Ecto neural progenitor cell (in vitro differentiated cells): ENCODE data around the gene IGHMBP2.
"Not testable (repeated sequence)": the region's sequence is repeated elsewhere in the genome, so short reads cannot be mapped to it uniquely, and the experiment has no call there.

Experiments used
- DNase-seq: peaks from one replicate; pipeline ENCODE4 v3.0.0-alpha.2; 2018; ENCODE audit warnings: low spot score

The IGHMBP2 gene

DNA sequence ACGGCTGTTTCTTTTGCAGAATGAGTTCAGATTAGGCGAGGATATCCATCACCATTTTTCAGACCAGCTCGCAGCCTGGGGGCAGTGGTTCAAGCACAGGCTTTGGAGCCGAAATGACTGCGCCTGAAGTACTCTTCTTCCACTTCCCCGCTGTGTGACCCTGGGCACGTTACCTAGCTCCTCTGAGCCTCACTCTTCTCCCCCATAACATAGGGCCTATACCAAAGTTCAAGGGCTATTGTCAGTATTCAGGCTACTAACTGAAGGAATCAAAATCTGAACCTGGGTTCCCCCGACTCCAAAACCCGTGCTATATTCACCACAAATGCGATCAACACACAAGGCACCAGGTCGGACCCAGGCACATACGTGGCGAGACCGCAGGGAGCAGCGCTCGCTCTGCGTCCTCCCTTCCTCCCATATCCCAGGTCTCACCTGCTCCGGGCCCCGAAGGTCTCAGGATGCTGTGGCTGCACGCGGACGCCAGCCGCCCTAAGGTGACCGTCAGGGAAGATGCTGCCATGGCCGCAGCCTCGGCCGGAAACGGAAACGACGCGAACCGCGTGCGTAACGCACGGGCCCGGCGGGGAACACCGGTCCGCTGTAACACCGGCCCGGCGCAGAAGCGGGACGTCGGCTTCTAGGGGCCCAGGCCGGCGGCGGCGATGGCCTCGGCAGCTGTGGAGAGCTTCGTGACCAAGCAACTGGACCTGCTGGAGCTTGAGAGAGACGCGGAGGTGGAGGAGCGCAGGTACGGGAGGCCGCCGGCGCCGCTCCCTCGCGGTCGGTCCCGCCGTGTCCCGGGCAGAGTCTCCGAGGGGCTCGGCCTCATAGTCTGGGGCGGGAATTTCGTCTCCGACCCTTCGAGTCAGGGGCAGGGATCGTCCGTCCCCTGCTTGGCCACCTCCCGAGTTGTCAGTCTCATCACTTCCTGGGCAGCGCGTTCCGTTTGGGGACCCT, at the start of gene IGHMBP2, which contains the start of gene MRPL21:
Gene IGHMBP2, plus strand, starts transcription at position 604 of the 960 bp plus-strand sequence. Its CDS starts 62 bp downstream, at position 666.
Gene MRPL21, minus strand, starts transcription at position 545 of the 960 bp plus-strand sequence. Its CDS starts 22 bp downstream, at position 523.
- peak; percentile 90 for DNase-seq

DNA sequence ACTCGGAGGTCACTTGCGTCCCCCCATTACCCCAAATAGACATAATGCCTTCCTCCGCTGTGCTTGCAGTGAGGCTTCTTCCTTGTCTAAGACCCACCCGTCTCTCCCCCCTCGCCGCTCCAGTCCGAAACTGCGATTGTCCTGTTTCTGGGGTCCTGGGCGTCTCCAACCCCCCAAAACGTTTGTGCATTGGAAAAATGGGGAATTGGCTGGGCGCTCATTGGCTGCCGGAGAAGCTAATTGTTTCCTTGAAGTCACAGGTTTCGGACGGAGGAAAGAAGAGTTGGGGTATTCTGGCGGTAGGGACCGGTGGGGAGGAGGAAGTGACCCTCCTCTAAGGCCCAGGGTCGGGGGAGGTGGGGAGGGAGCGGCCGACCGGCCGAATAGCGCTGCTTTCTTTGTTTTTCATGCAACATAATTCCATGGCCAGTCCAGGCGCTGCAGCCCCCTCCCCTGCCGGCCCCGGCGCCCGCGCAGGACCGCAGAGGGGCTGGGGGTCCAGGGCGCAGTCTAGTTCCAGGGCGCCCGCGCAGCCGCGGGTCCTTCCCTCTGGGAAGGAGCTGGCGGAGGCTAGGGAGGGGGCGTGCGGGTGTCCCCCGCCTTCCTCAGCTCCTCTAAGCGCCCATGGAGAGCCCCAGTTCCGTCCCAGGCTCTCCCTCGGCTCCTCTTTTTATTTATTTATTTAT, 49.3 kb upstream of the IGHMBP2 start:
- DNase-seq: no peak

DNA sequence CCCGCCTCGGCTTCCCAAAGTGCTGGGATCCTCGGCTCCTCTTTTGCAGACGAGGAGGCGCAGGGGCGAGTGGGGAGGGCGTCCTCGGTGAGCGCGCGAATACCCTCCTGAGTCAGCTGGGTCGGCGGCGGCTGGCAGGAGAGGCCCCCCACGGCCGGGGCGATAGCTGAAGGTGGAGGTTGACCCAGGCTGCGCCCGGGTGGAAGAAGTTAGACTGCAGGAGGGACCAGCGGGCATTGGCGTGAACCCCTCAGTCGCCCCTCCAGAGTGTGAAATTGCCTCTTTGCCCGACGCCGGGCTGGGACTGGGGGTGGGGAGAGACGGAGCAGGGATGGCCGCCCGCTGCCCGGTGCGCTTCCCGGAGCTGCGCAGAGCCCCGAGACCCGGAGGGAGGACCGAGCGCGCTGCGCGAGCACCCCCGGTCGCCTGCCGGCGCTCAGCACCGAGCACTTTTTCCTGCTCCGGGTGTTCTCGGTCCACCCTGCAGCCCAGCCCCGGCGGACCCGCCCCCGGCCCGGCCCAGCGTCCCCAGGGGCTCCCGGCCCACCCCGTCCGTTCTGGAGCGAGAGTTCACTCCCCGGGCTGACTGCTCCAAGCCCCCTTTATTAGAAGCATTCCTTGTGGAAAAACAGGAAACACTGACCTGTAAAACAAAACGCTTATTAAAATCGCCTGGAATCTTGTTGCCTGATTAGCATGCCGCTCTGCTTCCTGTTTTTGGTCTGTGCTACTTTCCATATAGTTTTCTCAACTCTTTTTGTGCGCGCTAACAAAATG, 48.3 kb upstream of the IGHMBP2 start:
- peak; percentile 61 for DNase-seq

DNA sequence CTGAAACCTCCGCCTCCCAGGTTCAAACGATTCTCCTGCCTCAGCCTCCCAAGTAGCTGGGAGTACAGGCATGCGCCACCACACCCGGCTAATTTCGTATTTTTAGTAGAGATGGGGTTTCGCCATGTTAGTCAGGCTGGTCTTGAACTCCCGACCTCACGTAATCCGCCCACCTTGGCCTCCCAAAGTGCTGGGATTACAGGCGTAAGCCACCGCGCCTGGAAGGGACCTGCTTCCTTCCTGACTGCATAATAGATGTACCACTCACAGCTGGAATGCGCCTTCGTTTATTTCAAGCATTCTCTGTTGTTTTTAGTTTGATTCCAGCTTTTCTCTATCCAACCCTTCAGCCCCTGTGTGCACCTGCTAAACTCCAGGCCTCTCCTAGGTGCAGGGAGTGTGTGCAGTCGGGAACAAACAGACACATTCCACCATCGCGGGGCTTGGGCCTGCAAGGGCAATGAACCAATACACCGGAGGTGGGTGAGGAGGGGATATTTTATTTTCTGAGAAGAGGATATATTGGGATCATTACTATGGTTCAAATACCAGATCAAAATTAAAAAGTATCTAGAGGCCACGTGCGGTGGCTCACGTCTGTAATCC, 47.2 kb upstream of the IGHMBP2 start:
- not testable (repeated sequence) for DNase-seq

DNA sequence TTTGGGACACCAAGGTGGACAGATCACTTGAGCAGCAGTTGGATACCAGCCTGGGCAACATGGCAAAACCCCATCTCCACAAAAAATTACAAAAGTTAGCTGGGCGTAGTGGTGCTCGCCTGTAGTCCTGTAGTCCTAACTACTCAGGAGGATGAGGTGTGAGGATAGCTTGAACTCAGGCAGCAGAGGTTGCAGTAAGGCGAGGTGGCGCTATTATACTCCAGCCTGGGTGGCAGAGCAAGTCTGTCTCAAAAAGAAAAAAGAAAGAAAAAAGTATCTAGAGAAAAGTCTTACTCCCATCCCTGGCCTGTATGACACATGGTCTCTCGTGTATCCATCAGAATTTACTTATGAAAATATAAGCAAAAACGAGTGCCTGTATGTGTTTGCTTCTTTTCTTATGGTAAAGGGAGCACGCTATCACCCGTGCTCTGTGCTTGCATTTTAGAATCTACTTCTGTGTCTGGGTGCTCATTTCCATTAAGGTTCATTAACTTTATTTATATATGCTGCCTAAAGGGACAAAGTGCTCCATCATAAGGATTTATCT, 46.6 kb upstream of the IGHMBP2 start:
- DNase-seq: no peak

DNA sequence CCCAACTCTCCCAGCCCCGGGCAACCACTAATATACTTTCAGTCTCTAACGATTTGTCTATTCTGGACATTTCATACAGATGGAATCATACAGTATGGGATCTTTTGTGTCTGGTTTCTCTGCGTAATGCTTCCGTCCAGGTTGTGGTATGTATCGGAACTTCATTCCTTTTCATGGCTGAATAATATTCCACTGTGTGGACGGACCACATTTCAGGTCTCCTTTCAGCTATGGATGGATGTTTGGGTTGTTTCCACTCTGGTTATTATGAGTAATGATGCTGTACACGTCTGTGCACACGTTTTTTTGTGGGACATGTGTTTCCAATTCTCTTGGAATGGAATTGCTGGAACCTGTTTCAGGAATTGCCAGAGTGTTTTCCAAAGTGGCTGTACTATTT, 44.6 kb upstream of the IGHMBP2 start:
- no peak for DNase-seq

DNA sequence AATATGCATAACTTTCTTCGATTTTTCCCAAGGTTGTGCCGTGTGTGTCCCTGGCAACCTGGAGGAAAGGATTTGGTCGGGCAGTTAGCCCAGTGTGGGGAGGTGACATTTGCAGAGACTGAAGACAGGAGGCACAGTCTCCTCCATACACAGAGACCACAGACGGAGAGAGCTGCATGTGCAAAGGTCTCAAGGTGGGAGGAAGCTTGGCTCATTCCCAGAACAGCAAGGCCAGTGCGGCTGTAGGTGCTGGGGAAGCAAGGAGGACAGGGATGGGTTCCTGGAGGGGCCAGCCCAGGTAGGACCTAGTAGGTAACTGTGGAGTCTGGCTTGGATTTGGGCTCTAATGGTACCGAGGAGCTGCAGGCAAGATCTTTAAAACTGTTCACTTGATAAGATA, 41.3 kb upstream of the IGHMBP2 start:
- no peak for DNase-seq

DNA sequence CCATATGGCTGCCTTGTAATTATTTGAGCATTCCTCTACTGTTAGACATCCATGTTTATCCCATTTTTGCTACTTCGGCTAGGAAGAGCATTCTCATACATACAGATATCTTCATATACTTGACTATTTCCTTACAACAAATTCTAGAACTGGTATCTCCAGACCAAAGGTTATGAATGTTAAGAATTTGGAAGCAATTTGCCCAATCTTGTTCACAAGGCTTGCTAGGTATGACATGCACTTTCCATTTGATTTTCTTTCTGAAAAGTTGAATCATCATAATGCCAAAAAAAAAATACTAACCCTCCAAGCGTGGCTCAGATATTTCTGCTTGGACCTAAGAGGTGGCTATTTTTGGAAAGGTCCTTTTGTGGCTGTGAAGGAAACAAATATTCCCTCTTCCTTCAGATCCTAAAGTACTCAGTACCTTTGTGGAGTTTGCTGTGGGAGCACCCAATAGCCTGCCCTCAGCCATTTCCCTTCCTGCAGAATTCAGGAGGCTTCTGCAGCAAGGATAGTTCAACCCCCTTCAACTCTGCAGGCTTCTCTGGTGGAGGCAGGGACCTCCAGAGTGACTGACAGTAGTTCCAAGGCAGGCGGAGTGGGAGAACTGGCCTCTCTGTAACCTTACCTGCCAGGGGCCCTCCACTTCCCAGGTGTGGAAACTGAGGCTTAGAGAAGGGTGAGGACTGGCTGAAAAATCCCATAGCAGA, 40.0 kb upstream of the IGHMBP2 start:
- DNase-seq: no peak

DNA sequence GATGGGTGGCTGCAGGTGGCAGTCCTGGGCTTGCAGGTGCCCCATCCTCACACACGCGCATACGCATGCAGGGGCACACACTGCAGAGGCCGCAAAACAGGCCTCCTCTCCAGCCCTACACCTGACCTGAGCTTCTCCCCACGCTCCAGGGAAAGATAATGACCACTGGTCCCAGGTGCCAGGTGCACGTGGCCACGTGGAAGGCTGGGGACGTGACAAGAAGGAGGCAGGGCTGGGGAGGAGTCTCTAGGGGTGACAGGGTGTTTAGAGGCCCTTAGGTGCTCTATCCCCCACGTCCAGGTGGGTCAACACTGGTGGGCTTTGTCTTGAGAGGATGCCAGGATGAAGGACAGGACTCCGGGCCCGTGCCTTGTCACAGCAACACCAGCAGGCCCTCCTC, 38.5 kb upstream of the IGHMBP2 start:
- DNase-seq: no peak

DNA sequence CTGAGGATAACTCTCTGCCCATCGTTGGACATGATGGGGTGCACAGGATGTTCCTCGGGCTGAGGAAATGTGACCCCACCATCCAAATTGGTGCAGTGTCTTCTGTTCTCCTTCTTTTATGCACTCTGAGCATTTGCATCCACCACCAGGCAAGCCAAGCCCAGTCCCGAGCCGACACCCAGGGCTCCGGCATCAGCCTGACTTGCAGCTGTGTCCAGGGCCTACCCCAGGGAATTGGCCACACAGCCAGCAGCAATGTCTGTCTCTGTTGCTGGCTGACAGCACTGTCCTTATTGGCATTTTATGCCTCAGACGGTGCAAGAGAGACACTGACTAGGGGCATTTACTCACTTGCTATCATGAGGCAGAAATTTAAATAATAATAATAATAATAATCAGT, 36.6 kb upstream of the IGHMBP2 start:
- no peak for DNase-seq

DNA sequence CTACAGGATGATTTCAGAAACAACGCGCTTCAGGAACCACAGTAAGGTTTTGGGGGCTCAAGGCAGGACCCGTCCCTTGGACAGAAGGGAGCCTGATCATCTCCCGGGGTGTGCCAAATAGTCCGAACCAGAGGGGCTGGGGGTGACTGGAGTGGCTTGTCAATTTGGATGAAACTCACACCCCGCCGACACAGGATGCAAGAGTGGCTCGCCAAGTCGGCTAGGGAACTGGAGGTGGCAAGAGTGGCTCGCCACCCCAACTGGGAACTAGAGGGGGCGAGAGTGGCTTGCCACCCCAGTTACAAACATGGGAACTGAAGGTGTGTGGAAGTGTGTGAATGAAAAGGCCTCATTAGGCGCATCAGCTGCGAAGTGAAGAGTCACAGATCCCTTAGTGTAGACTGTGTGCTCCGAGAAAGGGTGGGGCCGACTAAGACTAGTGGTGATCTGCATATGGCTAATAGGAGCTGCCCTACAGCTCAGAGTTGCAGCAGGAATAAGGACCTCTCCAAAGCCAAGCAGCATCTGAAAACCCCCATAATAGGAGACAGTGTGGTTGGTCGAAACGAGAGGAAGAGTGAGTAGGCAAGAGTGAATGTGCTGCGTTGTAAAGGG, 35.4 kb upstream of the IGHMBP2 start:
- DNase-seq: no peak

DNA sequence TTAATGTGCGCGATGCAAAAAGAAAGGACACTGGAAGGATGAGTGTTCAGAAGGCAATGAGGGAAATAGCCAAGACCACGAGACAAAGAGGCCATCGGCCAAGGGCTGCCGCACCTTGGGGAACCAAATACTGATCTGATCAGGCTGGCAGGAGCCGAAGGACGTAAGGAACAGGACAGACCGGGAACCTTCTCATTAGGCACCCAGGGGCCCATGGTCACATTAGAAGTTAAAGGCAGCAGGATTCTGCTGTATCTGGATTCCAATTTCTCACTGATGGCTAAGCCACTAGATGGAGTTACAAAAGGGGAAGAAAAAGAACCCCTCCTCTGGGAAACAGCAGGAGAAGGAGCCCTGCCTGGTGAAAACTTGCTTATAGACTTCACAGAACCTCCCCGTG, 33.2 kb upstream of the IGHMBP2 start:
- no peak for DNase-seq

DNA sequence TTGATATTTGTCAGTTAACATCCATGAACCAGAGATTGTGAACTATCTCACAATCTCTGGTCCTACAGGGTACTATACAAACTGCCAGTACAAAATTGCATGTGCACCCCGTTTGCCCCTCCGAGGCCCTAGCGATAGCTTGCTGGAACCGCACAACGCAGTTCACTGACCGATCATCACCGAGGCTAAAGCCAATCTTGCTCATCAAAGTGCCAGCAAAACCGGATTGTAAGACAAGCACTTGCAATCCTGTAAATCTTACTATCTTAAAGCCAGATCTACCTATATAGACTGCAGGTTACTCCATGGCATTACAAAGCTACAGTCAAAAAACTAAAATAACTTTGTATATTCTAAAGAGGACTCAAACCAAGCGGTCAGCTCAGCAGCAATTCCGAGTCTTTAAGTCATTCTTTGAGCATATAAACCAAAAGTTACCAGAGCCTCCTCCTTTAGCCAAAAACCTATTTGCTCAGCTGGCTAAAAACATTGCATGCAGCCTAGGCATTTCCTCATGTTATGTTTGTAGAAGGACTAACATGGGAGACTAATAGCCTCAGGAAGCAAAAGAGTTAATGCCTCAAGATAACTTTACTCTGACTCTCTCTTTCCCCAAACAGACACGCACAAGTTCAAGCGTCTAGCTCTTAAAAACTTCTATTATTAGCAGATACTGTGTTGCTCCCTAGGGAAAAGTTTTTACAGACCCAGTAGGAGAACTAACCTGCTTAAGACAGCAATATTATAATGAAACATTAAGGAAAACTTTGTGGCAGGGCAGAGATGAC, 31.3 kb upstream of the IGHMBP2 start:
- no peak for DNase-seq

DNA sequence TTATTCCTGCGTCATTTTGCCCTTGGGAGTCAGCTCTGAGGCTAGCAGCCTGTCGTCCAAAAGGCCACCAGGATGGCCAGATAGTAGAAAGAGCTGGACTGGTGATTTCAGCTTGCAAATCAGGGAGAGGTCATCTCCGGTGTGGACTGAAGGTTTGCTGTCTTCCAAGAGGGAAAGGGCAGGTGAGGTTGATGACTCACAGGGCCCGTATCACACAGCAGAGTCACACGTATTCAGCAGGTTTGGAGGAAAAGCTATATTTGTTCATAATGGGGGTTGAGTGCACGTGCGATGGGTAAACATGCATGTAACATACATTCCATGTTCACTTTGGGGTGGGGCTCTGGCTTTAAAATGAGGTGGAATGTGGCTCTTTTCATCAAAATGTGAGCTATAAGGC, 25.7 kb upstream of the IGHMBP2 start:
- no peak for DNase-seq

DNA sequence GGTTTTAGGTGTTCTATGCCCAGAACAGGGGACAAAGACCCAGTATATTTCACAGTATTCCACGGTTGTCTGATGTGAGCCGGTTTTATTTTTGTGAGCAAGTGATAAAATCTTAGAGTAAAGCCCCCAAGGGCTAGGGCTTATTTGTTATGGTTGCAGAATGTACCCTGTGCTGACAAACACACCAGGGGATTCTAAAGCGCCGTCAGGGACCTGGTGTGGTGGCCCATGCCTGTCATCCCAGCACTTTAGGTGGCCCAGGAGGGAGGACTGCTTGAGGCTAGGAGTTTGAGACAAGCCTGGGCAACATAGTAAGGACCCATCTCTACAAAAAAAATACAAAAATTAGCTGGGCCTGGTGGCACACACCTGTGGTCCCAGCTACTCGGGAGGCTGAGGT, 22.8 kb upstream of the IGHMBP2 start:
- DNase-seq: no peak

DNA sequence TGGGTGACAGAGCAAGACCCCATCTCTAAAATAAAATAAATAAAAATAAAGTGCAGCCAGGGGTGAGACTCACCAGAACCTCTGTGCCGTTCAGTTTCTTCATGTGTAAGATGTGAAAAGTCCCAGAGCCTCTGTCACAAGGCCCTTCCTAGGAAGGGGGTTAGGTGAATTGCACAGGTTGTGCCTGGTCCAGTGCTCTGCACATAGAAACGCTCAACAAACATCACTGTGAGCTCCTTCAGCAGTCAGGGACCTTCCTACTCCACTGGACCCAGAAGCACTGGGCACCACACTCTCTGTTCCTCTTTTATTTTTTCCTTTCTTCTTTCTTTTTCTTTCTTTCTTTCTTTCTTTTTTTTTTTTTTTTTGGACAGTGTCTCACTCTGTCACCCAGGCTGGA, 22.4 kb upstream of the IGHMBP2 start:
- no peak for DNase-seq

DNA sequence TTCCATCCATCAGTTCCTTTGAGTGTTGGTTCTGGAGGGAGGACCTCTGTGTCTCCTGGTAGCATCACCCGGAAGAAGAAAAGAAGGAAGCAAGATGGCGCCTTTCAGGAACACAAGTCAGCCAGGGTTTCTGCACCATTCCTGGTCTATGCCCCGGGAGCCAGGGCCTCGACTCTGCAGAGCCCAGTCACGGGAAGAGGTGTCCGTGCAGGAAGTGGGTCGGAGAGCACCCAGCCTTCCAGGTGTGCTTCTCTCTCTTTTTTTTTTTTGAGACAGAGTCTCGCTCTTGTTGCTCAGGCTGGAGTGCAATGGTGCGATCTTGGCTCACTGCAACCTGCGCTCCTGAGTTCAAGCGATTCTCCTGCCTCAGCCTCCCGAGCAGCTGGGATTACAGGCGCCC, 21.3 kb upstream of the IGHMBP2 start:
- DNase-seq: no peak

DNA sequence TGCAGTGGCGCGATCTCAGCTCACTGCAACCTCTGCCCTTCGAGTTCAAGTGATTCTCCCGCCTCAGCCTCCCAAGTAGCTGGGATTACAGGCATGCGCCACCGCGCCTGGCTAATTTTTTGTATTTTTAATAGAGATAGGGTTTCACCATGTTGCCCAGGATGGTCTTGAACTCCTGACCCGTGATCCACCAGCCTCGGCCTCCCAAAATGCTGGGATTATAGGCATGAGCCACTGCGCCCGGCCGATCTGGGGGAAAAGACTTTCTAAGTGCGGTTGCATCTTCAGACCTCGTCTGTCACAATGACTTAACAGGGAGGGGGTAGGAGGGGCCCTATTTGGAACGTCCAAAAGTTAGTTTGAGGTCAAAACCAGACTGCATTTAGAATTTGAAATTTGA, 18.9 kb upstream of the IGHMBP2 start:
- not testable (repeated sequence) for DNase-seq

DNA sequence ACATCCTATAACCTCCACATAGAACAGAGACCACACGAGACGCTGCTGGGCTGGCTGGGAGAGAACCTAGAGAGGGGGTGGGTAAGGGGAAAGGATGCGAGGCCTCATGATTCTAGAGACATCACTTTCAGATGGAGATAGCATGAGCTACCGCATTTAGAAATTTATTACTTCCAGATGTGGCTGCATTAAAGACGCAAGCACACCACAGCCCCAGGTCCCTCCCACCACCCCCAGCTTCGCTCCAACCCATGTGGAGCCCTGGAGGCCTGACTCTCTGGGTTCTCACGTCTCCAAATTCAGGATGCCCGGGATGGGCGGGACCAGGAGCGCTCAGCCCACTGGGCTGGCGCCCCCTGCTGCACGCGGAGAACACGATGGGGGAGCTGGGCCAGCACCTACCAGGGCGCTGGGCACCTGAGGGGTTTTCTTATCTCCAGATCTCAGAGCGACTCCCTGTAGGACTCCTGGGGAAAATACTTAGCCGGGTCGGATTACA, 13.7 kb upstream of the IGHMBP2 start:
- peak; percentile 63 for DNase-seq
